C4-2B (cell line): ENCODE measurements around the gene IDH3B.

Source experiments
- CTCF ChIP-seq: fragments of 450-650 bp; conservative IDR thresholded peaks from 2 replicates; pipeline ENCODE4 v1.5.1; 2017; ENCODE audit warnings: mild to moderate bottlenecking
- ZFX ChIP-seq: fragments of 450-650 bp; IDR thresholded peaks from 2 replicates; pipeline ENCODE4 v1.6.1; 2017

GRCh38 chr20:2654384-2654822 lies 9.6 kb downstream of the IDH3B start:
- TF ChIP-seq CTCF (no peak), ZFX (no peak)
